GM23248 (cell line): ENCODE data around the gene FZD10.

Source experiments
- EZH2 ChIP-seq: fragments of 200-600 bp; sonication (generic); IDR thresholded peaks from 2 replicates; pipeline ENCODE4 v1.6.1; 2018; ENCODE audit warnings: antibody characterized with exemption, mild to moderate bottlenecking; ENCODE audit not compliant: insufficient read depth, poor library complexity, severe bottlenecking
- EZH2phosphoT487 ChIP-seq: fragments of 200-600 bp; sonication (generic); IDR thresholded peaks from 2 replicates; pipeline ENCODE4 v1.6.1; 2018; ENCODE audit warnings: antibody characterized with exemption, moderate library complexity, mild to moderate bottlenecking, low read depth; ENCODE audit not compliant: insufficient read depth

GRCh38 chr12:130179621-130180020, 17.4 kb downstream of the FZD10 start:
- no peak for TF ChIP-seq EZH2phosphoT487
- no peak for TF ChIP-seq EZH2
